ENCODE results near the gene C17orf50. TPM values are rescaled to one million over a fixed set of nuclear protein-coding genes. Genes with fewer than 3 reads are reported as not detected.

The C17orf50 gene
- total RNA-seq, 1 donor from 2014 or later = not detected

GRCh38 chr17:35733366-35733765, 27.3 kb upstream of the C17orf50 start:
- H3K9me3 Mint-ChIP-seq (ENCODE audit: low read depth) = no peaks in the 10 kb centered on the region
- H3K27ac Mint-ChIP-seq = no peak overlapping the region
- H3K36me3 Mint-ChIP-seq (ENCODE audit: insufficient read depth) = no peaks in the 10 kb centered on the region
- H3K4me1 Mint-ChIP-seq (ENCODE audit: low read depth) = peaks cover 4% of the 10 kb centered on the region
- DNase-seq (ENCODE audit: low spot score, unreplicated experiment) = no peak
- H3K4me3 Mint-ChIP-seq (ENCODE audit: low read depth) = no peak overlapping the region
- TF ChIP-seq CTCF (IDR thresholded peaks at IDR 0.05; ENCODE audit: unreplicated experiment) = no peak
- H3K27me3 Mint-ChIP-seq = peaks cover 3% of the 10 kb centered on the region

- Mint-ChIP-seq H3K9me3 (ENCODE audit: low read depth) (no peaks in the 10 kb centered on the region), H3K27ac (no peak overlapping the region), H3K36me3 (ENCODE audit: insufficient read depth) (no peaks in the 10 kb centered on the region), H3K4me3 (ENCODE audit: low read depth) (no peak overlapping the region), H3K4me1 (ENCODE audit: low read depth) (peaks cover 4% of the 10 kb centered on the region), H3K27me3 (peaks cover 6% of the 10 kb centered on the region)
- no peak for TF ChIP-seq CTCF (IDR thresholded peaks at IDR 0.05; ENCODE audit: unreplicated experiment)
- DNase-seq (ENCODE audit: low spot score, unreplicated experiment) = no peak
Measured at GRCh38 chr17:35734396-35734795, 26.3 kb upstream of the C17orf50 start.

GRCh38 chr17:35735036-35735805, 25.5 kb upstream of the C17orf50 start:
- Mint-ChIP-seq H3K4me3 (ENCODE audit: low read depth) (no peak overlapping the region), H3K36me3 (ENCODE audit: insufficient read depth) (peaks cover 1% of the 10 kb centered on the region), H3K27me3 (peaks cover 14% of the 10 kb centered on the region), H3K9me3 (ENCODE audit: low read depth) (no peaks in the 10 kb centered on the region), H3K27ac (no peak overlapping the region), H3K4me1 (ENCODE audit: low read depth) (peaks cover 4% of the 10 kb centered on the region)
- TF ChIP-seq CTCF (IDR thresholded peaks at IDR 0.05; ENCODE audit: unreplicated experiment) = no peak
- DNase-seq (ENCODE audit: low spot score, unreplicated experiment) = no peak

GRCh38 chr17:35736236-35736635, 24.5 kb upstream of the C17orf50 start:
- Mint-ChIP-seq H3K4me3 (ENCODE audit: low read depth) (no peak overlapping the region), H3K27ac (no peak overlapping the region), H3K4me1 (ENCODE audit: low read depth) (no peaks in the 10 kb centered on the region), H3K9me3 (ENCODE audit: low read depth) (no peaks in the 10 kb centered on the region), H3K36me3 (ENCODE audit: insufficient read depth) (peaks cover 1% of the 10 kb centered on the region), H3K27me3 (peaks cover 17% of the 10 kb centered on the region)
- no peak for DNase-seq (ENCODE audit: low spot score, unreplicated experiment)
- TF ChIP-seq CTCF (IDR thresholded peaks at IDR 0.05; ENCODE audit: unreplicated experiment) = no peak

GRCh38 chr17:35738519-35739133, 22.1 kb upstream of the C17orf50 start:
- TF ChIP-seq CTCF (IDR thresholded peaks at IDR 0.05; ENCODE audit: unreplicated experiment) = no peak
- peaks cover 1% of the 10 kb centered on the region for H3K4me1 Mint-ChIP-seq (ENCODE audit: low read depth)
- no peak overlapping the region for H3K27ac Mint-ChIP-seq
- H3K4me3 Mint-ChIP-seq (ENCODE audit: low read depth) = no peak overlapping the region
- no peak for DNase-seq (ENCODE audit: low spot score, unreplicated experiment)
- H3K27me3 Mint-ChIP-seq = peaks cover 35% of the 10 kb centered on the region
- H3K9me3 Mint-ChIP-seq (ENCODE audit: low read depth) = no peaks in the 10 kb centered on the region
- H3K36me3 Mint-ChIP-seq (ENCODE audit: insufficient read depth) = peaks cover 1% of the 10 kb centered on the region
